T-cell (primary cell): ENCODE measurements around the gene KCNK1. TPM values are rescaled to one million over a fixed set of nuclear protein-coding genes. Genes with fewer than 3 reads are reported as not detected.

Experiments
- ATAC-seq, 4 experiments: fragments of 200-7000 bp in 3 of 4; fragments of 150-1000 bp in 1 of 4; cut with Tn5 transposase; replicated peaks in 1 of 4; 1 replicate in 3 of 4; 2 replicates in 1 of 4; pipeline ENCODE4 v1.10.0; 2021; ENCODE audit warnings: moderate library complexity in 3 of 4, mild to moderate bottlenecking in 2 of 4, moderate number of reproducible peaks in 1 of 4
- CTCF ChIA-PET, 2 donors: fragments of 300-600 bp; sonication (Branson Sonifier 250); formaldehyde crosslinking; loops; one replicate each; lab custom pipeline; 2022; ENCODE audit warnings: antibody characterized with exemption in 2 of 2; lab: Charles Lee
- POLR2A ChIA-PET, 2 donors: fragments of 300-600 bp; sonication (Branson Sonifier 250); formaldehyde crosslinking; loops; one replicate each; lab custom pipeline; 2022; ENCODE audit warnings: antibody characterized with exemption in 2 of 2; lab: Charles Lee
- DNase-seq, 35 experiments: peaks; one replicate each; pipeline versions ENCODE4 v3.0.0 to v3.0.0-alpha.2; 2013 to 2023
- H3K27ac ChIP-seq: one replicate; pipeline ENCODE4 v1.5.1; 2013; ENCODE audit warnings: low read length
- H3K27me3 ChIP-seq, 2 experiments: replicated peaks in 1 of 2; 1 replicate in 1 of 2; 2 replicates in 1 of 2; pipeline versions ENCODE4 v1.6.1 to v1.7.0; 2013; ENCODE audit warnings: low read length in 1 of 2, mixed read lengths in 1 of 2; ENCODE audit not compliant: control insufficient read depth in 2 of 2, insufficient read depth in 2 of 2; ENCODE audit errors: extremely low read depth in 1 of 2
- H3K36me3 ChIP-seq, 2 donors: 1 replicate in 1 of 2; 2 replicates in 1 of 2; pipeline versions ENCODE4 v1.6.1 to v1.7.0; 2013; ENCODE audit warnings: low read length in 1 of 2; ENCODE audit not compliant: control insufficient read depth in 2 of 2, insufficient read depth in 1 of 2; ENCODE audit errors: extremely low read depth in 1 of 2
- H3K4me1 ChIP-seq, 2 experiments: 1 replicate in 1 of 2; 2 replicates in 1 of 2; pipeline versions ENCODE4 v1.6.1 to v1.7.0; 2013; ENCODE audit warnings: low read length in 2 of 2, mixed read lengths in 1 of 2; ENCODE audit not compliant: insufficient read depth in 2 of 2, control insufficient read depth in 1 of 2; ENCODE audit errors: extremely low read depth in 1 of 2
- H3K4me3 ChIP-seq, 2 donors: 1 replicate in 1 of 2; 2 replicates in 1 of 2; pipeline versions ENCODE4 v1.5.1 to v1.7.0; 2013; ENCODE audit warnings: mild to moderate bottlenecking in 2 of 2, low read length in 1 of 2, moderate library complexity in 1 of 2; ENCODE audit not compliant: control insufficient read depth in 1 of 2; ENCODE audit errors: extremely low read depth in 1 of 2
- H3K9me3 ChIP-seq: 2 replicates; pipeline ENCODE4 v1.7.0; 2013
- H3K27ac Mint-ChIP-seq, 2 donors: one replicate each; pipeline ENCODE4 v1.8.0; 2020 to 2021; ENCODE audit warnings: mild to moderate bottlenecking in 2 of 2, mixed read lengths in 2 of 2
- H3K27me3 Mint-ChIP-seq, 2 donors: one replicate each; pipeline ENCODE4 v1.8.0; 2021 to 2022; ENCODE audit warnings: mixed read lengths in 2 of 2
- H3K36me3 Mint-ChIP-seq: one replicate; pipeline ENCODE4 v1.8.0; 2021; ENCODE audit warnings: mixed read lengths
- H3K4me1 Mint-ChIP-seq, 3 donors: one replicate each; pipeline ENCODE4 v1.8.0; 2020 to 2022; ENCODE audit warnings: mixed read lengths in 3 of 3, mild to moderate bottlenecking in 1 of 3
- H3K4me3 Mint-ChIP-seq, 3 donors: one replicate each; pipeline ENCODE4 v1.8.0; 2020 to 2022; ENCODE audit warnings: mild to moderate bottlenecking in 3 of 3, mixed read lengths in 3 of 3, moderate library complexity in 3 of 3
- H3K9me3 Mint-ChIP-seq, 3 donors: one replicate each; pipeline ENCODE4 v1.8.0; 2020 to 2022; ENCODE audit warnings: mixed read lengths in 3 of 3
- WGBS: methylation state at CpG from one replicate; pipeline ENCODE4 v1.1.5; 2013; ENCODE audit warnings: missing lambda C conversion rate; ENCODE audit not compliant: insufficient coverage; 5-methylcytosine and 5-hydroxymethylcytosine counted together
- total RNA-seq, 35 experiments: library from RNA in 6 of 35; stranded (reverse) in 6 of 35; fragments of 120-200 nt in 1 of 35; gene quantifications; one replicate each; pipeline versions ENCODE4 v1.2.1 to v1.2.4 and lab custom pipeline; 2013 to 2026

The KCNK1 gene
- total RNA-seq, 5 donors from 2014 or later (not counting 1 experiment from before 2014, with no cell fraction given), result 0.26 to 0.76 (median 0.36) TPM; not detected in 2

DNA sequence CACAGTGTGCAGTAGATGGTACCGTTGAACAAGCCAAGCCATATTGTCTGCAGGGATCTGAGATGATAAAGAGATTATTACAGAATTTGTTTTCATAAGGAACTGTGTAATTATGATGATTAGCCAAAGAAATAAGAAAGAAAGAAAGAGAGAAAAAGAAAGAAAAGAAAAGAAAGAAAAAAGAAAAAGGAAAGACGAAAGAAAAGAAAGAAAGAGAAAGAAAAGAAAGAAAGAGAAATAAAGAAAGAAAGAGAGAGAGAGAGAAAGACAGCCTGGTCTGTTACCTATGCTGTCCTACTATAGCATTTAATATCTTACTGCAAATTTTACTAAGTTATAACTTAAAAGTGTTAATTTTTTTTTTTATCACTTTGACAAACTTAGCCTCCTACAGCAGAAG, 43.6 kb downstream of the KCNK1 start:
- Histone ChIP-seq H3K27ac (no peak overlapping the region), H3K36me3 (no peaks in the 10 kb centered on the region), H3K9me3 (no peaks in the 10 kb centered on the region), H3K4me1 (no peaks in the 10 kb centered on the region), H3K4me3 (no peak overlapping the region), H3K27me3 (peaks cover 0 to 9% of the 10 kb centered on the region in 2 experiments)
- 83% methylated on average over 1 of the region's 2 CpGs for WGBS
- Mint-ChIP-seq H3K4me1 (no peaks in the 10 kb centered on the region), H3K4me3 (no peak overlapping the region), H3K27me3 (peaks cover 3% of the 10 kb centered on the region in 2 donors), H3K9me3 (peaks cover 0 to 3% (median 0%) of the 10 kb centered on the region in 3 donors), H3K27ac (no peak overlapping the region), H3K36me3 (no peaks in the 10 kb centered on the region)
- POLR2A ChIA-PET, result no interaction called here
- DNase-seq, result no peak
- CTCF ChIA-PET, result no interaction called here
- ATAC-seq, result no peak

DNA sequence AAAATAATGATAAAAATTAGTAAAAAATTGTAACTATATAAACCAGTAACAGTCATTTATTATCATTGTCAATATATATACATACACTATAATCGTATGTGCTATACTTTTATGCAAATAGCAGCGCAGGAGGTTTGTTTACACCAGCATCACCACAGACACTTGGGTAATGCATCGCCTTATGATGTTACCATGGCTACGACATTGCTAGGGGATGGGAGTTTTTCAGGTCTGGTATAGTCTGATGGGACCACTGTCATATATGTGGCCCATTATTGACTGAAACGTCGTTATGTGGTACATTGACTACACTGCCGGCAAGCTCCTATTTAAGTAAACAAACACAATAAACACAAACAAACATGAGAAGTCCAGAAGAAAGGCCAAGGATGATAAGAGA, 45.6 kb downstream of the KCNK1 start:
- POLR2A ChIA-PET, result no interaction called here
- Mint-ChIP-seq H3K9me3 (peaks cover 0 to 6% (median 0%) of the 10 kb centered on the region in 3 donors), H3K27me3 (peaks cover 3% of the 10 kb centered on the region in 2 donors), H3K27ac (no peak overlapping the region), H3K4me1 (no peaks in the 10 kb centered on the region), H3K4me3 (no peak overlapping the region), H3K36me3 (no peaks in the 10 kb centered on the region)
- DNase-seq (no peak), ATAC-seq (no peak)
- WGBS, result no CpG with 5 or more reads among the region's 7 CpGs
- Histone ChIP-seq H3K9me3 (no peaks in the 10 kb centered on the region), H3K36me3 (no peaks in the 10 kb centered on the region), H3K4me3 (no peak overlapping the region), H3K4me1 (no peaks in the 10 kb centered on the region), H3K27ac (no peak overlapping the region), H3K27me3 (peaks cover 0 to 3% of the 10 kb centered on the region in 2 experiments)
- CTCF ChIA-PET, result no interaction called here

GRCh38 chr1:233661376-233662159, 47.7 kb downstream of the KCNK1 start:
- Histone ChIP-seq H3K27me3 (no peaks in the 10 kb centered on the region), H3K36me3 (no peaks in the 10 kb centered on the region), H3K4me1 (no peaks in the 10 kb centered on the region), H3K27ac (no peak overlapping the region), H3K9me3 (no peaks in the 10 kb centered on the region), H3K4me3 (no peak overlapping the region)
- WGBS, result 97% methylated on average over 3 of the region's 11 CpGs
- DNase-seq, result no peak
- CTCF ChIA-PET, result interaction anchor here in 1 of 2 donors (0.6 kb wide), 1 partner anchor 173 kb away, joined by 3 read pairs; no protein-coding TSS in a partner anchor
- peaks cover 0 to 7% (median 0%) of the 10 kb centered on the region in 3 donors for H3K9me3 Mint-ChIP-seq
- H3K27ac Mint-ChIP-seq, result no peak overlapping the region
- ATAC-seq, result no peak
- H3K4me3 Mint-ChIP-seq, result no peak overlapping the region
- peaks cover 3% of the 10 kb centered on the region in 2 donors for H3K27me3 Mint-ChIP-seq
- POLR2A ChIA-PET, result no interaction called here
- no peaks in the 10 kb centered on the region for H3K4me1 Mint-ChIP-seq
- no peaks in the 10 kb centered on the region for H3K36me3 Mint-ChIP-seq

- Mint-ChIP-seq H3K4me3 (no peak overlapping the region), H3K9me3 (peaks cover 0 to 7% (median 0%) of the 10 kb centered on the region in 3 donors), H3K27me3 (peaks cover 2 to 3% of the 10 kb centered on the region in 2 donors), H3K4me1 (no peaks in the 10 kb centered on the region), H3K36me3 (no peaks in the 10 kb centered on the region), H3K27ac (no peak overlapping the region)
- Histone ChIP-seq H3K27ac (no peak overlapping the region), H3K9me3 (no peaks in the 10 kb centered on the region), H3K4me1 (no peaks in the 10 kb centered on the region), H3K27me3 (no peaks in the 10 kb centered on the region), H3K4me3 (no peak overlapping the region), H3K36me3 (no peaks in the 10 kb centered on the region)
- ChIA-PET CTCF (no interaction called here), POLR2A (no interaction called here)
- no CpG with 5 or more reads among the region's 8 CpGs for WGBS
- DNase-seq (no peak), ATAC-seq (no peak)
Measured at GRCh38 chr1:233662575-233663304, 48.8 kb downstream of the KCNK1 start.

DNA sequence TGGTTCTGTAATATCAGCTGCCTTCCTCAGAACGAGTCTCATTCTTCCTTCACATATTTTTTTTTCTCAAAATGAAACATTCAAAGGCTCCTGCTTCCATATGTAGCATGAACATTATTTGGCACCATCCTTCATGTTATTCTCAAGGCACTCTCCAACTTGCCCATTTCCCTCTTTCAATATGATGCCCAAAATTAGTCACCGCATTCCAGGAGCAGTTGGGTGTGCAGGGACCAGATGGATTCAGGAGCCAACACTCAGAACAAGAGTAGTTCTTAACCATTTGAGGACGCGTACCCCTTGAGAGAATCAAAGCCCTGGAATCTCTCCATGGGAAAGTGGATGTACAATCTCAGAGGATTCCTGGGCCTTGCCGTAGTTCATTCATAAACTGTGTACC, 50.3 kb downstream of the KCNK1 start:
- H3K9me3 Mint-ChIP-seq, result peaks cover 0 to 7% (median 0%) of the 10 kb centered on the region in 3 donors
- ATAC-seq (no peak), DNase-seq (no peak)
- Histone ChIP-seq H3K9me3 (no peaks in the 10 kb centered on the region), H3K4me3 (no peak overlapping the region), H3K27me3 (no peaks in the 10 kb centered on the region), H3K36me3 (no peaks in the 10 kb centered on the region), H3K27ac (no peak overlapping the region), H3K4me1 (no peaks in the 10 kb centered on the region)
- POLR2A ChIA-PET, result no interaction called here
- H3K4me1 Mint-ChIP-seq, result no peaks in the 10 kb centered on the region
- H3K27ac Mint-ChIP-seq, result no peak overlapping the region
- 54% methylated on average over 1 of the region's 5 CpGs for WGBS
- H3K36me3 Mint-ChIP-seq, result no peaks in the 10 kb centered on the region
- no peak overlapping the region for H3K4me3 Mint-ChIP-seq
- H3K27me3 Mint-ChIP-seq, result peaks cover 2 to 7% of the 10 kb centered on the region in 2 donors
- CTCF ChIA-PET, result no interaction called here

- Mint-ChIP-seq H3K4me1 (no peaks in the 10 kb centered on the region), H3K9me3 (peaks cover 0 to 7% (median 0%) of the 10 kb centered on the region in 3 donors), H3K4me3 (no peak overlapping the region), H3K27ac (no peak overlapping the region), H3K27me3 (peaks cover 2 to 7% of the 10 kb centered on the region in 2 donors), H3K36me3 (no peaks in the 10 kb centered on the region)
- no peaks in the 10 kb centered on the region for H3K36me3 ChIP-seq
- no peak overlapping the region for H3K27ac ChIP-seq
- H3K4me3 ChIP-seq, result no peak overlapping the region
- ATAC-seq (no peak), DNase-seq (no peak)
- POLR2A ChIA-PET, result no interaction called here
- WGBS, result 58% methylated on average over 3 of the region's 5 CpGs
- H3K9me3 ChIP-seq, result no peaks in the 10 kb centered on the region
- H3K4me1 ChIP-seq, result no peaks in the 10 kb centered on the region
- H3K27me3 ChIP-seq, result no peaks in the 10 kb centered on the region
- CTCF ChIA-PET, result no interaction called here
Measured at GRCh38 chr1:233664804-233665574, 51.1 kb downstream of the KCNK1 start.
